HepG2 (cell line): ENCODE results near the gene VKORC1L1. TPM values are rescaled to one million over a fixed set of nuclear protein-coding genes. Genes with fewer than 3 reads are reported as not detected.
A peak's percentile ranks its signal among the peaks of the same experiment; 100 is the strongest.

ENCODE experiments used
- DMAP1 ChIP-seq: IDR thresholded peaks from 2 replicates; pipeline ENCODE4 v1.6.1; 2016
- FOXO1 ChIP-seq: sonication (generic); formaldehyde crosslinking; IDR thresholded peaks from 2 replicates; pipeline ENCODE4 v1.4.0; 2020; ENCODE audit warnings: missing genetic modification reagents
- HNRNPLL ChIP-seq: fragments of 200-400 bp; formaldehyde crosslinking; IDR thresholded peaks from 2 replicates; pipeline ENCODE4 v1.6.1; 2017; ENCODE audit warnings: mild to moderate bottlenecking, low read depth, low read length; ENCODE audit not compliant: poor library complexity, severe bottlenecking
- MYC ChIP-seq: sonication (generic); formaldehyde crosslinking; IDR thresholded peaks from 2 replicates; pipeline ENCODE4 v1.9.0; 2021; ENCODE audit warnings: missing genetic modification reagents, borderline replicate concordance
- SKI ChIP-seq: fragments of 450-650 bp; IDR thresholded peaks from one replicate; pipeline ENCODE4 v1.6.1; 2018; ENCODE audit warnings: mild to moderate bottlenecking; ENCODE audit not compliant: partially characterized antibody
- SRF ChIP-seq: IDR thresholded peaks from 2 replicates; pipeline ENCODE4 v1.6.1; 2011; ENCODE audit warnings: mild to moderate bottlenecking, low read depth, low read length, moderate library complexity
- ZNF264 ChIP-seq: sonication (generic); formaldehyde crosslinking; IDR thresholded peaks from 2 replicates; pipeline ENCODE4 v1.4.0; 2020; ENCODE audit warnings: missing genetic modification reagents
- ZNF33A ChIP-seq: sonication (generic); formaldehyde crosslinking; IDR thresholded peaks from 2 replicates; pipeline ENCODE4 v1.5.1; 2020; ENCODE audit warnings: missing genetic modification reagents, mild to moderate bottlenecking, moderate library complexity, borderline replicate concordance
- ZNF563 ChIP-seq: sonication (generic); formaldehyde crosslinking; IDR thresholded peaks from 2 replicates; pipeline ENCODE4 v1.8.0; 2022; ENCODE audit warnings: mild to moderate bottlenecking, moderate library complexity, missing genetic modification reagents
- ZNF850 ChIP-seq: sonication (generic); formaldehyde crosslinking; conservative IDR thresholded peaks from 2 replicates; pipeline ENCODE4 v1.9.0; 2021; ENCODE audit warnings: mild to moderate bottlenecking, missing genetic modification reagents
- ZNF891 ChIP-seq: sonication (generic); formaldehyde crosslinking; IDR thresholded peaks from 2 replicates; pipeline ENCODE4 v1.5.0; 2020; ENCODE audit warnings: mild to moderate bottlenecking, missing genetic modification reagents
- polyA plus RNA-seq, 8 experiments: library from polyadenylated mRNA; depleted of rRNA in 3 of 8; stranded (reverse) in 7 of 8; unstranded in 1 of 8; fragments of >200 nt; fragmentation: Illumina TruSeq in 4 of 8; extraction: Trizol in 4 of 8; gene quantifications; 2 replicates each; pipeline versions ENCODE4 v1.2.1 to v1.2.3, GENCODE V29; 2011 to 2016; ENCODE audit warnings: low read depth in 4 of 8, missing spikeins in 1 of 8, mixed read lengths in 1 of 8; ENCODE audit not compliant: insufficient read depth in 1 of 8
- total RNA-seq, 5 experiments: library from RNA; depleted of rRNA; stranded (reverse); fragments of >200 nt; fragmentation: Illumina TruSeq; extraction: Trizol; gene quantifications; 2 replicates each; pipeline ENCODE4 v1.2.3, GENCODE V29; 2016; ENCODE audit warnings: low read depth in 1 of 5
- TF ChIP-seq, protein P1 (sequence below): sonication (generic); formaldehyde crosslinking; IDR thresholded peaks from 2 replicates; pipeline ENCODE4 v1.4.0; 2020; ENCODE audit warnings: missing genetic modification reagents
- TF ChIP-seq, protein P2 (sequence below): IDR thresholded peaks from 2 replicates; pipeline ENCODE4 v1.6.1; 2016
- TF ChIP-seq, protein P3 (sequence below): IDR thresholded peaks from 2 replicates; pipeline ENCODE4 v1.6.1; 2018; ENCODE audit warnings: missing genetic modification reagents
- TF ChIP-seq, protein P4 (sequence below): sonication (generic); formaldehyde crosslinking; IDR thresholded peaks from 2 replicates; pipeline ENCODE4 v1.5.0; 2020; ENCODE audit warnings: mild to moderate bottlenecking, missing genetic modification reagents, borderline replicate concordance
- TF ChIP-seq, protein P5 (sequence below), 2 experiments: sonication (generic) in 1 of 2; formaldehyde crosslinking in 1 of 2; IDR thresholded peaks; 2 replicates each; pipeline versions ENCODE4 v1.4.0 to v1.6.1; 2016 to 2020; ENCODE audit warnings: borderline replicate concordance in 1 of 2, low read depth in 1 of 2, mild to moderate bottlenecking in 1 of 2, missing genetic modification reagents in 1 of 2

Gene VKORC1L1
- total and polyA plus RNA-seq, 2 of the 13 experiments (the other 11 are each of a cell fraction or from before 2014, with no cell fraction given): 13.9 to 16.5 TPM

DNA sequence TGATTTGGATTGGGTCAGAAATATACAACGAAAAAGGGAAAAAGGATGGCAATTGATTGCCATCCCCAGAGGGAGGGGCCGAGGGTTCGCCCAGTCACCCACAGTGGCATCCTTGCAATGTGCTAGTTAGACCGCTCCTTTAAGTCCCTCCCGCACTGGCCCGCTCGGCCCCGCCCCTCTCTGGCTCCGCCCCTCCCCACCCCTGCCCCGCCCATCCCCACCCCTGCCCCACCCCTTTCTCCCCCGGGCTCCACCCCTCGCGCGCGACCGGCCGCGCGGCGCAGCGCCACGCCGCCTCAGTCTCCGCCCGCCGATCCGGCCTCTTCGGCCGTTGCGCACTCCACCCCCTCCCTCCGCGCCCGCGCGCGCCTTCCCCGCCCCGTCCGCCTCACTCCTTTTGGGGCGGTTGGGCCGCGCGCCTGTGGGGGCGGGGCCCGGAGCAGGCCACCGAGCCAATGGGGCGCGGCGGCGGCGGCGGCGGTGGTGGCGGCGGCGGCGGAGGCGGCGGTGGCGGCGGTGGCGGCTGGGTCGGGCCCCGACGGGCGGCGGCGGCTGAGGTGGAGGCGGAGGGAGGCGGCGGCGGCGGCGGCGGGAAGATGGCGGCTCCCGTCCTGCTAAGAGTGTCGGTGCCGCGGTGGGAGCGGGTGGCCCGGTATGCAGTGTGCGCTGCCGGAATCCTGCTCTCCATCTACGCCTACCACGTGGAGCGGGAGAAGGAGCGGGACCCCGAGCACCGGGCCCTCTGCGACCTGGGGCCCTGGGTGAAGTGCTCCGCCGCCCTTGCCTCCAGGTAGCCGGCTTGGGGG lies at the start of gene VKORC1L1 (continued):
- TF ChIP-seq, protein P1, sequence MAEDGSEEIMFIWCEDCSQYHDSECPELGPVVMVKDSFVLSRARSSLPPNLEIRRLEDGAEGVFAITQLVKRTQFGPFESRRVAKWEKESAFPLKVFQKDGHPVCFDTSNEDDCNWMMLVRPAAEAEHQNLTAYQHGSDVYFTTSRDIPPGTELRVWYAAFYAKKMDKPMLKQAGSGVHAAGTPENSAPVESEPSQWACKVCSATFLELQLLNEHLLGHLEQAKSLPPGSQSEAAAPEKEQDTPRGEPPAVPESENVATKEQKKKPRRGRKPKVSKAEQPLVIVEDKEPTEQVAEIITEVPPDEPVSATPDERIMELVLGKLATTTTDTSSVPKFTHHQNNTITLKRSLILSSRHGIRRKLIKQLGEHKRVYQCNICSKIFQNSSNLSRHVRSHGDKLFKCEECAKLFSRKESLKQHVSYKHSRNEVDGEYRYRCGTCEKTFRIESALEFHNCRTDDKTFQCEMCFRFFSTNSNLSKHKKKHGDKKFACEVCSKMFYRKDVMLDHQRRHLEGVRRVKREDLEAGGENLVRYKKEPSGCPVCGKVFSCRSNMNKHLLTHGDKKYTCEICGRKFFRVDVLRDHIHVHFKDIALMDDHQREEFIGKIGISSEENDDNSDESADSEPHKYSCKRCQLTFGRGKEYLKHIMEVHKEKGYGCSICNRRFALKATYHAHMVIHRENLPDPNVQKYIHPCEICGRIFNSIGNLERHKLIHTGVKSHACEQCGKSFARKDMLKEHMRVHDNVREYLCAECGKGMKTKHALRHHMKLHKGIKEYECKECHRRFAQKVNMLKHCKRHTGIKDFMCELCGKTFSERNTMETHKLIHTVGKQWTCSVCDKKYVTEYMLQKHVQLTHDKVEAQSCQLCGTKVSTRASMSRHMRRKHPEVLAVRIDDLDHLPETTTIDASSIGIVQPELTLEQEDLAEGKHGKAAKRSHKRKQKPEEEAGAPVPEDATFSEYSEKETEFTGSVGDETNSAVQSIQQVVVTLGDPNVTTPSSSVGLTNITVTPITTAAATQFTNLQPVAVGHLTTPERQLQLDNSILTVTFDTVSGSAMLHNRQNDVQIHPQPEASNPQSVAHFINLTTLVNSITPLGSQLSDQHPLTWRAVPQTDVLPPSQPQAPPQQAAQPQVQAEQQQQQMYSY (CRISPR knock-in tag): no peak
- TF ChIP-seq, protein P2, sequence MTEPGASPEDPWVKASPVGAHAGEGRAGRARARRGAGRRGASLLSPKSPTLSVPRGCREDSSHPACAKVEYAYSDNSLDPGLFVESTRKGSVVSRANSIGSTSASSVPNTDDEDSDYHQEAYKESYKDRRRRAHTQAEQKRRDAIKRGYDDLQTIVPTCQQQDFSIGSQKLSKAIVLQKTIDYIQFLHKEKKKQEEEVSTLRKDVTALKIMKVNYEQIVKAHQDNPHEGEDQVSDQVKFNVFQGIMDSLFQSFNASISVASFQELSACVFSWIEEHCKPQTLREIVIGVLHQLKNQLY (CRISPR knock-in tag): no peak
- 0 out of 2 replicates have a peak, but pooled peaks have one; percentile 48 for TF ChIP-seq ZNF563 (CRISPR knock-in tag)
- TF ChIP-seq HNRNPLL: peak; percentile 89
- TF ChIP-seq SKI: peak; percentile 45
- no peak for TF ChIP-seq FOXO1
- TF ChIP-seq ZNF264 (CRISPR knock-in tag): no peak
- 0 out of 2 replicates have a peak, but pooled peaks have one; percentile 11 for TF ChIP-seq DMAP1
- TF ChIP-seq, protein P3, sequence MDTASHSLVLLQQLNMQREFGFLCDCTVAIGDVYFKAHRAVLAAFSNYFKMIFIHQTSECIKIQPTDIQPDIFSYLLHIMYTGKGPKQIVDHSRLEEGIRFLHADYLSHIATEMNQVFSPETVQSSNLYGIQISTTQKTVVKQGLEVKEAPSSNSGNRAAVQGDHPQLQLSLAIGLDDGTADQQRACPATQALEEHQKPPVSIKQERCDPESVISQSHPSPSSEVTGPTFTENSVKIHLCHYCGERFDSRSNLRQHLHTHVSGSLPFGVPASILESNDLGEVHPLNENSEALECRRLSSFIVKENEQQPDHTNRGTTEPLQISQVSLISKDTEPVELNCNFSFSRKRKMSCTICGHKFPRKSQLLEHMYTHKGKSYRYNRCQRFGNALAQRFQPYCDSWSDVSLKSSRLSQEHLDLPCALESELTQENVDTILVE (CRISPR knock-in tag): peak; percentile 41; the same call in 1 of the 2 replicates
- TF ChIP-seq, protein P4, sequence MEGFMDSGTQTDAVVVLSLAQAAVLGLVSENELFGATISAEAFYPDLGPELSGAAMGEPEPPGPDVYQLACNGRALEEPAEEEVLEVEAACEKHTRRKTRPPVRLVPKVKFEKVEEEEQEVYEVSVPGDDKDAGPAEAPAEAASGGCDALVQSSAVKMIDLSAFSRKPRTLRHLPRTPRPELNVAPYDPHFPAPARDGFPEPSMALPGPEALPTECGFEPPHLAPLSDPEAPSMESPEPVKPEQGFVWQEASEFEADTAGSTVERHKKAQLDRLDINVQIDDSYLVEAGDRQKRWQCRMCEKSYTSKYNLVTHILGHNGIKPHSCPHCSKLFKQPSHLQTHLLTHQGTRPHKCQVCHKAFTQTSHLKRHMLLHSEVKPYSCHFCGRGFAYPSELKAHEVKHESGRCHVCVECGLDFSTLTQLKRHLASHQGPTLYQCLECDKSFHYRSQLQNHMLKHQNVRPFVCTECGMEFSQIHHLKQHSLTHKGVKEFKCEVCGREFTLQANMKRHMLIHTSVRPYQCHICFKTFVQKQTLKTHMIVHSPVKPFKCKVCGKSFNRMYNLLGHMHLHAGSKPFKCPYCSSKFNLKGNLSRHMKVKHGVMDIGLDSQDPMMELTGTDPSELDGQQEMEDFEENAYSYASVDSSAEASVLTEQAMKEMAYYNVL (CRISPR knock-in tag): no peak
- peak; percentile 68; the same call in 1 of the 2 replicates for TF ChIP-seq SRF
- TF ChIP-seq ZNF33A (CRISPR knock-in tag): no peak
- 0 out of 2 replicates have a peak, but pooled peaks have one; percentile 40 for TF ChIP-seq ZNF891 (CRISPR knock-in tag)
- TF ChIP-seq ZNF850 (CRISPR knock-in tag): no peak
- peak; percentile 62; the same call in 1 of the 2 replicates for TF ChIP-seq MYC (CRISPR knock-in tag)
- TF ChIP-seq, protein P5, sequence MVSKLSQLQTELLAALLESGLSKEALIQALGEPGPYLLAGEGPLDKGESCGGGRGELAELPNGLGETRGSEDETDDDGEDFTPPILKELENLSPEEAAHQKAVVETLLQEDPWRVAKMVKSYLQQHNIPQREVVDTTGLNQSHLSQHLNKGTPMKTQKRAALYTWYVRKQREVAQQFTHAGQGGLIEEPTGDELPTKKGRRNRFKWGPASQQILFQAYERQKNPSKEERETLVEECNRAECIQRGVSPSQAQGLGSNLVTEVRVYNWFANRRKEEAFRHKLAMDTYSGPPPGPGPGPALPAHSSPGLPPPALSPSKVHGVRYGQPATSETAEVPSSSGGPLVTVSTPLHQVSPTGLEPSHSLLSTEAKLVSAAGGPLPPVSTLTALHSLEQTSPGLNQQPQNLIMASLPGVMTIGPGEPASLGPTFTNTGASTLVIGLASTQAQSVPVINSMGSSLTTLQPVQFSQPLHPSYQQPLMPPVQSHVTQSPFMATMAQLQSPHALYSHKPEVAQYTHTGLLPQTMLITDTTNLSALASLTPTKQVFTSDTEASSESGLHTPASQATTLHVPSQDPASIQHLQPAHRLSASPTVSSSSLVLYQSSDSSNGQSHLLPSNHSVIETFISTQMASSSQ (IDR thresholded peaks at IDR 0.05; ENCODE audit: low read depth): no peak
- TF ChIP-seq, protein P5 (CRISPR knock-in tag; IDR thresholded peaks at IDR 0.05; ENCODE audit: borderline replicate concordance): peak; percentile 21; the same call in 1 of the 2 replicates
